GM20000 (cell line): ENCODE measurements around the gene EIF6.
"Not testable (repeated sequence)": the region's sequence is repeated elsewhere in the genome, so short reads cannot be mapped to it uniquely, and the experiment has no call there.

Experiments
- DNase-seq: peaks from one replicate; pipeline ENCODE4 v3.0.0; 2012; ENCODE audit warnings: low spot score
- CTCF ChIP-seq: IDR thresholded peaks from 2 replicates; pipeline ENCODE4 v1.5.1; 2012; ENCODE audit warnings: mild to moderate bottlenecking, control low read depth; ENCODE audit errors: extremely low read depth, missing control alignments

The EIF6 gene

GRCh38 chr20:35319192-35319870, 34.8 kb upstream of the EIF6 start:
- TF ChIP-seq CTCF, result no peak
- no peak for DNase-seq

DNA sequence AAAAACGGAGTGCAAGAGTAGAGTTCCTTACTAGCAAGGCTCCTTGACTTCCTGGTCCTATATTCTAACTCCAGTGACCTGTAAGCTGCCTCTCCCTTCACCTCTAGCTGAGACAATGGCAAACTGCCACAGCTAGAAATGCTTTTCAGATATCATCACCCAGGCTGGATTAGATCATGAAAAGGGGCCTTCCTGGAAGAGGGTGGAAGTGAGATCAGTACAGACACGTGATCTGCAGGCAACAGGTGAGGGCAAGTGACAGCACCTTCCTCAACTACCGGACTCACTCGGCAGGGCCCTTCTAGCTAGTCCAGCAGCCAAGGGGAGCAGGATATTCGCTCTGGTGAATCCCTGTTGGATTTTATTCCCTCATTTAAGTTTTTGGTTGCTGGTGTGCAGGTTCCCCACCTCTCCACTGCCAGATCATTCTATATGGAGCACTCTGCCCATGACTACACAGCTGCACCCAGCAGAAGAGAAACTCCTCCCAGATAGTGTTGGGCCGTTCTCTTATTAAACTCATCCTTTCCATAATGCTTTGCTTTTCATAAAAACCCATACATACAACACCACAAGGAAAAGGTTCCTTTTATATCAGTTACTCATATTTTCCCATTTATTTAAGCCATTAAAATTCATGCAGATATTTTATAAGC, 34.1 kb upstream of the EIF6 start:
- no peak for DNase-seq
- no peak for TF ChIP-seq CTCF

GRCh38 chr20:35317416-35318210, 33.0 kb upstream of the EIF6 start:
- TF ChIP-seq CTCF, result no peak
- no peak for DNase-seq

DNA sequence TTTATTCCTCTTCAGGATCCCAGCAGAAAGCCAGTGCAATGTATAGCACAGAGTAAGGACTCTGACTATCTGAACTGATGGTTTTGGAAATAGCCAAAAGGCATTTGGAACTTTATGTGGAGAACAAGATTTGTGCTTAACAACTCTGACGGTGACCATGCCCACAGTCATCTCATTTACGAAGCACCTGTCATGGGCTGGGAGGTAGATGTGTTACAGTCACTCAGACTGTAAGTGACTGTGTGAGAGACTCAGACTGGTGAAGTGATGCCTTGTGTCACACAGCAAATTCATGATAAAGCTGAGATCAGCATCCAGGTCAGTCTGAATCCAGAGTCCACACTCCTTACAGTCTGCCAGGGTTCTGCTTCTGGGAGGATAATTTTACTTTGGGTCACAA, 31.5 kb upstream of the EIF6 start:
- DNase-seq, result no peak
- no peak for TF ChIP-seq CTCF

GRCh38 chr20:35315632-35316020, 31.1 kb upstream of the EIF6 start:
- not testable (repeated sequence) for DNase-seq

DNA sequence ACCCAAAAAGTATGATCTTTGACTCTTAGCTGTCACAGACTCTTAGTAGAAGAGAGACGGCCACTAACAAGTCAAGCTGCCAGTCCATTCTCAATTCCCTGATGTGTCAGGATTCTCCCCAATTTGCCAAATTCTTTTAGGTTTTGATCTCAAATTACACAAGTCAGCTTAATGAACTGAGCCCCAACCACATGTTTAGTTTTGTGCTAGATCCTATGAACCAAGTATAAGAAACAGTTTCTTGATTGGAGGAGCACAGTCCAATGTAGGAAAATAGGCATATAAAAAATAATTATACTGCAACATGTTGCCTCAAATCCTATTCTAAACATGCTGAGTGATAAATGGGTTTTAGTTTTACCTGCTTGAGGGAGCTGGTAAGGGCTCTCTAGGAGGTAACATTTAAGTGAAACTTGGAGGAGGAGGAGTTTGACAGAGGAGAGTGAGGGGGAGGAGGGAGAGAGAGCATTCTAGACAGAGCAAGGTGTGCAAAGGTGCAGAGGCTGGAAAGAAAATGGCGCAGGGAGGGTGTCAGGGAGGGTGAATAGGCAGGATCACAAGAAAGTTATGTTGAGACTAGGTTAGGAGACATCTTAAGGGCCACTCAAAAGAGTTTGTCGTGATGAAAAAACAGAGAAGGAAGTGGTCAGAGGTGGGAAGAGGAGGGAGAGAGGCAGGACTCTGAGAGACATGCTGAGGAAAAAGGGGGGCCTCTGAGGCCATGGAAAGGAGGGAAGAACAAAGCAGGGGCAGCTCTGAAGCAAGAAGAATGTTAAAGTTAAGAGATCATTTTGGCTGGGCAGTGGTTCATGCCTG, 30.5 kb upstream of the EIF6 start:
- DNase-seq, result no peak

More for the DNA sequence above, 30.5 kb upstream of the EIF6 start:
- no peak for TF ChIP-seq CTCF
